ENCODE results near the gene ZDHHC11B.

DNA sequence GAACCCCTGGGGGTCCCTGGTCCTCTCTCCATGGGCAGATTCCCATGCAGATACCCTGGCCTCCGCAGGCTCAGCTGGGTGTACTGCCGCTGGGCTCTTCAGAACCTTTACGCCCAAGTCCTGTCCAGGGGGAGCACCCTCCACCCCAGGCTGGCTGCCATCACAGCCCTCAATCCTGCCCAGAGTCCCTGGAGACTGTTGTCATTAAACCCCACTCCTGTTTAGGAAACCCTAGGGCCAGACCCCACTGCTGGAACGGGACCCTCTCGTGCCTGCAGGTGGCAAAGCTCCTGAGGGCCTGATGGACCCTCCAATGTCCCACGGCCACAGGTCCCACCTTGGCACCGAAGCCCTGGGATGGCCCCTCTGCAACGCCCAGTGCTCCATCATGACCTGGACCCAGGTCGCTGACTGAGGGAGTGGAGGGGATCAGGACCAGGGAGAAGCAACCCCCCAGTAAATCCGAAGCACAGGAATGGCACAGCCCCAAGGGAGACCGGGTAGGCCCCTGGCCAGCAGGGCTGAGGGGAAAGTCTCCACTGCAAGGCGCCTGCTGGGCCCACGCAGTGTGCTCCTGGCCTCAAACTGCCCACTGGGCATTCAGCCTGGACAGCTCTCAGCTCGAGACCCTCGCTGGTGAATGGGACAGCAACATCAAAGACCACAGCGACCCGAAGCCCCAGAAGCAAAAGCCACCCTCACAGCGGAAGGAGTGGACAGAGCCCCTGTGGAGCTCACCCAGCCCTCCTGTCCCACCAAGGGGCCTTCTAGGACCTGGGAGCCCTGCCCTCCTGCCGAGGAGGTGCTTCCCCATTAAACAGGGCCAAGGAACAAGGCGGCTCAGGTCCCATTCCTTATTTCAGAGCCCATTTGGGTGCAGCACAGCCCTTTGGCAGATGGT is 8.3 kb downstream of the ZDHHC11B start:
- TF ChIP-seq, protein P1, sequence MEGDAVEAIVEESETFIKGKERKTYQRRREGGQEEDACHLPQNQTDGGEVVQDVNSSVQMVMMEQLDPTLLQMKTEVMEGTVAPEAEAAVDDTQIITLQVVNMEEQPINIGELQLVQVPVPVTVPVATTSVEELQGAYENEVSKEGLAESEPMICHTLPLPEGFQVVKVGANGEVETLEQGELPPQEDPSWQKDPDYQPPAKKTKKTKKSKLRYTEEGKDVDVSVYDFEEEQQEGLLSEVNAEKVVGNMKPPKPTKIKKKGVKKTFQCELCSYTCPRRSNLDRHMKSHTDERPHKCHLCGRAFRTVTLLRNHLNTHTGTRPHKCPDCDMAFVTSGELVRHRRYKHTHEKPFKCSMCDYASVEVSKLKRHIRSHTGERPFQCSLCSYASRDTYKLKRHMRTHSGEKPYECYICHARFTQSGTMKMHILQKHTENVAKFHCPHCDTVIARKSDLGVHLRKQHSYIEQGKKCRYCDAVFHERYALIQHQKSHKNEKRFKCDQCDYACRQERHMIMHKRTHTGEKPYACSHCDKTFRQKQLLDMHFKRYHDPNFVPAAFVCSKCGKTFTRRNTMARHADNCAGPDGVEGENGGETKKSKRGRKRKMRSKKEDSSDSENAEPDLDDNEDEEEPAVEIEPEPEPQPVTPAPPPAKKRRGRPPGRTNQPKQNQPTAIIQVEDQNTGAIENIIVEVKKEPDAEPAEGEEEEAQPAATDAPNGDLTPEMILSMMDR (IDR thresholded peaks at IDR 0.05 in 4 of 5, conservative IDR thresholded peaks at IDR 0.05 in 1 of 5): no peak
- TF ChIP-seq POLR2A (IDR thresholded peaks at IDR 0.05): no peak

Data from gastrocnemius medialis (tissue), 4 donors.